Trophoblast cell (in vitro differentiated cells and primary cell): ENCODE measurements around the gene MUC5B.

Experiments used
- DNase-seq, 2 donors: peaks; one replicate each; pipeline ENCODE4 v3.0.0-alpha.2; 2016
- H2AFZ ChIP-seq: 2 replicates; pipeline ENCODE4 v1.6.1; 2013; ENCODE audit warnings: low read length, moderate library complexity, mild to moderate bottlenecking; ENCODE audit not compliant: insufficient read depth, poor library complexity
- H2AK5ac ChIP-seq: 2 replicates; pipeline ENCODE4 v1.6.1; 2013; ENCODE audit warnings: mild to moderate bottlenecking, low read length
- H2BK120ac ChIP-seq: 2 replicates; pipeline ENCODE4 v1.6.1; 2013; ENCODE audit warnings: low read length, mild to moderate bottlenecking, moderate library complexity; ENCODE audit not compliant: insufficient read depth, poor library complexity
- H2BK12ac ChIP-seq: 2 replicates; pipeline ENCODE4 v1.6.1; 2013; ENCODE audit warnings: mild to moderate bottlenecking, low read length, moderate library complexity
- H2BK5ac ChIP-seq: 2 replicates; pipeline ENCODE4 v1.6.1; 2013; ENCODE audit warnings: low read length, low read depth, moderate library complexity, mild to moderate bottlenecking; ENCODE audit not compliant: poor library complexity
- H3K14ac ChIP-seq: 2 replicates; pipeline ENCODE4 v1.6.1; 2013; ENCODE audit warnings: mild to moderate bottlenecking, low read length
- H3K18ac ChIP-seq: 2 replicates; pipeline ENCODE4 v1.6.1; 2013; ENCODE audit warnings: mild to moderate bottlenecking, low read length
- H3K23ac ChIP-seq: 2 replicates; pipeline ENCODE4 v1.6.1; 2013; ENCODE audit warnings: low read length
- H3K27ac ChIP-seq: 2 replicates; pipeline ENCODE4 v1.5.1; 2013; ENCODE audit warnings: low read depth, mild to moderate bottlenecking, inconsistent platforms, low read length, moderate library complexity
- H3K27me3 ChIP-seq: 2 replicates; pipeline ENCODE4 v1.6.1; 2013; ENCODE audit warnings: inconsistent platforms, mild to moderate bottlenecking, low read length, moderate library complexity; ENCODE audit not compliant: insufficient read depth
- H3K36me3 ChIP-seq, 2 experiments: 1 replicate in 1 of 2; 2 replicates in 1 of 2; pipeline ENCODE4 v1.6.1; 2013; ENCODE audit warnings: low read length in 2 of 2, mild to moderate bottlenecking in 2 of 2, moderate library complexity in 1 of 2; ENCODE audit not compliant: insufficient read depth in 2 of 2, control insufficient read depth in 1 of 2
- H3K4ac ChIP-seq: 2 replicates; pipeline ENCODE4 v1.6.1; 2013; ENCODE audit warnings: low read depth, mild to moderate bottlenecking, low read length, moderate library complexity
- H3K4me1 ChIP-seq, 2 experiments: 1 replicate in 1 of 2; 2 replicates in 1 of 2; pipeline ENCODE4 v1.6.1; 2013; ENCODE audit warnings: low read length in 2 of 2, mild to moderate bottlenecking in 2 of 2, moderate library complexity in 1 of 2; ENCODE audit not compliant: insufficient read depth in 2 of 2, control insufficient read depth in 1 of 2
- H3K4me2 ChIP-seq: 2 replicates; pipeline ENCODE4 v1.6.1; 2013; ENCODE audit warnings: inconsistent platforms, mild to moderate bottlenecking, low read length, moderate library complexity
- H3K4me3 ChIP-seq: 2 replicates; pipeline ENCODE4 v1.5.1; 2013; ENCODE audit warnings: mild to moderate bottlenecking, low read depth, low read length, inconsistent platforms
- H3K79me1 ChIP-seq: one replicate; pipeline ENCODE4 v1.6.1; 2013; ENCODE audit warnings: low read length
- H3K79me2 ChIP-seq: 2 replicates; pipeline ENCODE4 v1.6.1; 2013; ENCODE audit warnings: low read length, mild to moderate bottlenecking; ENCODE audit not compliant: control insufficient read depth, insufficient read depth, poor library complexity
- H3K9ac ChIP-seq: 2 replicates; pipeline ENCODE4 v1.6.1; 2013; ENCODE audit warnings: mild to moderate bottlenecking, low read length
- H3K9me3 ChIP-seq: 2 replicates; pipeline ENCODE4 v1.6.1; 2013; ENCODE audit warnings: low read depth, mild to moderate bottlenecking, control low read depth, inconsistent platforms, low read length; ENCODE audit not compliant: insufficient read depth
- H4K12ac ChIP-seq: 2 replicates; pipeline ENCODE4 v1.6.1; 2013; ENCODE audit warnings: low read depth, mild to moderate bottlenecking, low read length, moderate library complexity
- H4K8ac ChIP-seq: 2 replicates; pipeline ENCODE4 v1.6.1; 2013; ENCODE audit warnings: low read depth, mild to moderate bottlenecking, low read length, moderate library complexity
- H4K91ac ChIP-seq: one replicate; pipeline ENCODE4 v1.6.1; 2013; ENCODE audit warnings: low read depth, mild to moderate bottlenecking, low read length, moderate library complexity
- WGBS: extraction: QIAGEN DNeasy Blood & Tissue Kit; methylation state at CpG from one replicate; pipeline ENCODE4 v1.1.7; 2013; ENCODE audit warnings: missing lambda C conversion rate; ENCODE audit not compliant: insufficient read length, insufficient coverage; ENCODE audit errors: extremely low coverage; 5-methylcytosine and 5-hydroxymethylcytosine counted together

Gene MUC5B

DNA sequence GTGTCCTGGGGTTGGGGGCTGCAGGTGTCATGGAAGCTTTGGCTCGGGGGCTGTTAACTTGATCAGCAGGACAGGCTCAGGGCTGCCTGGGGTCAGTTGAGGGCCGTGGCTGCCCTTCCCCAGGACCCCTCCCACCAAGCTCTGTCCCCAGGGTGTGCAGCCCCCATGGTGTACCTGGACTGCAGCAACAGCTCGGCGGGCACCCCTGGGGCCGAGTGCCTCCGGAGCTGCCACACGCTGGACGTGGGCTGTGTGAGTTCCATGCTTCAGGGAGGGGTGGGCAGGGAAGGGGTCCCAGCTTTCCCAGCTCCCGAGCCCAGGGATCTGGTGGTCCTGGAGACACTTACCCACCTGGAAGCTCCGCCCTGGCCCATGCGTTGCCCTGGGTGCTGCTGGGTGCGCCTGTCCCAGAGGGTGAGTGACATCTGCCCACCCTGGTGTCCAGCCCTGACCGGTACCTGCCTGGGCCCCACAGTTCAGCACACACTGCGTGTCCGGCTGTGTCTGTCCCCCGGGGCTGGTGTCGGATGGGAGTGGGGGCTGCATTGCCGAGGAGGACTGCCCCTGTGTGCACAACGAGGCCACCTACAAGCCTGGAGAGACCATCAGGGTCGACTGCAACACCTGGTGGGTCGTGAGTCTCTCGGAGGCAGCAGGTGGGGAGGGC lies 11.3 kb downstream of the MUC5B start:
- no CpG with 5 or more reads among the region's 22 CpGs for WGBS
- Histone ChIP-seq H3K4me2 (no peak overlapping the region), H3K14ac (no peak overlapping the region), H3K36me3 (no peaks in the 10 kb centered on the region), H3K4me3 (no peak overlapping the region), H4K8ac (no peak overlapping the region), H3K18ac (no peak overlapping the region), H3K4me1 (no peaks in the 10 kb centered on the region), H3K27ac (no peak overlapping the region), H4K12ac (no peak overlapping the region), H2BK12ac (no peak overlapping the region), H3K9ac (no peak overlapping the region), H3K79me2 (no peaks in the 10 kb centered on the region), H3K27me3 (no peaks in the 10 kb centered on the region), H2AK5ac (no peak overlapping the region), H3K9me3 (peaks cover 5% of the 10 kb centered on the region), H3K4ac (no peak overlapping the region), H2BK120ac (no peak overlapping the region), H3K79me1 (no peaks in the 10 kb centered on the region), H2AFZ (no peak overlapping the region), H4K91ac (no peak overlapping the region), H2BK5ac (no peak overlapping the region), H3K23ac (no peak overlapping the region)
- DNase-seq = no peak

DNA sequence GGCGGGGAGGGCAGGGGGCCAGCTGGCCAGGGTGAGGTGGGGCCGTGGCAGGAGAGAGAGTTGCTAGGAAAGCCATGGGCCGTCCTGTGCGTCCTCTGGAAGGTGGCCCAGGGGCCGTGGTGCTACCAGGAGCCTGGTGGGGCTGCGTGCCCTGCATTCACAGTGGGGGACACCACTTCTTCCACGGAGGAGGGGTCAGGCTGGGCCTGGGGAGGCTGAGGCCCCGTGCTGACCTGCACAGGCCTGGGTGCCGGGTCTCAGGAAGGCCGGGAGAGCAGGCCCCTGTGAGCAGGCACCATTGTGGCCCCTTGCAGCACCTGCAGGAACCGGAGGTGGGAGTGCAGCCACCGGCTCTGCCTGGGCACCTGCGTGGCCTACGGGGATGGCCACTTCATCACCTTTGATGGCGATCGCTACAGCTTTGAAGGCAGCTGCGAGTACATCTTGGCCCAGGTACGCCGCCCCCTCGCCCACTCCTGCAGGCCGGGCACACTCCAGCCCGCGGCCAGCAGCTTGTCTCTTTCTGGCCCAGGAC lies 12.0 kb downstream of the MUC5B start:
- Histone ChIP-seq H3K9me3 (peaks cover 8% of the 10 kb centered on the region), H3K27ac (no peak overlapping the region), H4K8ac (no peak overlapping the region), H3K14ac (no peak overlapping the region), H3K79me2 (no peaks in the 10 kb centered on the region), H3K18ac (no peak overlapping the region), H3K4me1 (no peaks in the 10 kb centered on the region), H2BK5ac (no peak overlapping the region), H3K36me3 (no peaks in the 10 kb centered on the region), H3K9ac (no peak overlapping the region), H3K27me3 (no peaks in the 10 kb centered on the region), H3K4me3 (no peak overlapping the region), H4K12ac (no peak overlapping the region), H2BK12ac (no peak overlapping the region), H3K4me2 (no peak overlapping the region), H2BK120ac (no peak overlapping the region), H2AK5ac (no peak overlapping the region), H3K4ac (no peak overlapping the region), H3K23ac (no peak overlapping the region), H3K79me1 (no peaks in the 10 kb centered on the region), H2AFZ (no peak overlapping the region), H4K91ac (no peak overlapping the region)
- no CpG with 5 or more reads among the region's 23 CpGs for WGBS
- no peak for DNase-seq

GRCh38 chr11:1235306-1235900 lies 12.5 kb downstream of the MUC5B start:
- Histone ChIP-seq H3K4me1 (no peaks in the 10 kb centered on the region), H3K27me3 (no peaks in the 10 kb centered on the region)
- no CpG with 5 or more reads among the region's 23 CpGs for WGBS

GRCh38 chr11:1235901-1236315 lies 13.0 kb downstream of the MUC5B start:
- H3K23ac ChIP-seq = no peak overlapping the region
- H3K14ac ChIP-seq = no peak overlapping the region
- no peak overlapping the region for H3K9ac ChIP-seq
- no peak overlapping the region for H2BK120ac ChIP-seq
- H3K79me1 ChIP-seq = no peaks in the 10 kb centered on the region
- no peaks in the 10 kb centered on the region for H3K36me3 ChIP-seq
- no peak overlapping the region for H2BK12ac ChIP-seq
- H3K9me3 ChIP-seq = peaks cover 18% of the 10 kb centered on the region
- H2BK5ac ChIP-seq = no peak overlapping the region
- no peak overlapping the region for H3K18ac ChIP-seq
- no peak overlapping the region for H2AK5ac ChIP-seq
- no peaks in the 10 kb centered on the region for H3K27me3 ChIP-seq
- WGBS = no CpG with 5 or more reads among the region's 16 CpGs
- no peak overlapping the region for H4K12ac ChIP-seq
- no peaks in the 10 kb centered on the region for H3K79me2 ChIP-seq
- DNase-seq = no peak
- no peak overlapping the region for H4K8ac ChIP-seq
- H4K91ac ChIP-seq = no peak overlapping the region
- H3K4me3 ChIP-seq = no peak overlapping the region
- no peaks in the 10 kb centered on the region for H3K4me1 ChIP-seq
- no peak overlapping the region for H3K4ac ChIP-seq
- no peak overlapping the region for H3K4me2 ChIP-seq
- H2AFZ ChIP-seq = no peak overlapping the region
- H3K27ac ChIP-seq = no peak overlapping the region

More at GRCh38 chr11:1235306-1235900, 12.5 kb downstream of the MUC5B start:
- Histone ChIP-seq H3K9me3 (peaks cover 13% of the 10 kb centered on the region), H4K8ac (no peak overlapping the region), H2AFZ (no peak overlapping the region), H3K79me1 (no peaks in the 10 kb centered on the region), H3K4me2 (no peak overlapping the region), H3K18ac (no peak overlapping the region), H3K23ac (no peak overlapping the region), H3K27ac (no peak overlapping the region), H3K79me2 (no peaks in the 10 kb centered on the region), H2BK12ac (no peak overlapping the region), H2BK5ac (no peak overlapping the region), H3K4me3 (no peak overlapping the region), H3K9ac (no peak overlapping the region), H3K4ac (no peak overlapping the region), H4K12ac (no peak overlapping the region), H4K91ac (no peak overlapping the region), H3K36me3 (no peaks in the 10 kb centered on the region), H2AK5ac (no peak overlapping the region), H2BK120ac (no peak overlapping the region), H3K14ac (no peak overlapping the region)
- no peak for DNase-seq
